Measurements from ENCODE around the gene GPC6.

GRCh38 chr13:93640452-93640851 is 413.8 kb downstream of the GPC6 start:
- TF ChIP-seq CTCF (IDR thresholded peaks at IDR 0.05 in 2 of 3, conservative IDR thresholded peaks at IDR 0.05 in 1 of 3; ENCODE audit: insufficient read depth in 2 of 3, low read depth in 1 of 3, low read length in 3 of 3): no peak
- TF ChIP-seq, protein P1, sequence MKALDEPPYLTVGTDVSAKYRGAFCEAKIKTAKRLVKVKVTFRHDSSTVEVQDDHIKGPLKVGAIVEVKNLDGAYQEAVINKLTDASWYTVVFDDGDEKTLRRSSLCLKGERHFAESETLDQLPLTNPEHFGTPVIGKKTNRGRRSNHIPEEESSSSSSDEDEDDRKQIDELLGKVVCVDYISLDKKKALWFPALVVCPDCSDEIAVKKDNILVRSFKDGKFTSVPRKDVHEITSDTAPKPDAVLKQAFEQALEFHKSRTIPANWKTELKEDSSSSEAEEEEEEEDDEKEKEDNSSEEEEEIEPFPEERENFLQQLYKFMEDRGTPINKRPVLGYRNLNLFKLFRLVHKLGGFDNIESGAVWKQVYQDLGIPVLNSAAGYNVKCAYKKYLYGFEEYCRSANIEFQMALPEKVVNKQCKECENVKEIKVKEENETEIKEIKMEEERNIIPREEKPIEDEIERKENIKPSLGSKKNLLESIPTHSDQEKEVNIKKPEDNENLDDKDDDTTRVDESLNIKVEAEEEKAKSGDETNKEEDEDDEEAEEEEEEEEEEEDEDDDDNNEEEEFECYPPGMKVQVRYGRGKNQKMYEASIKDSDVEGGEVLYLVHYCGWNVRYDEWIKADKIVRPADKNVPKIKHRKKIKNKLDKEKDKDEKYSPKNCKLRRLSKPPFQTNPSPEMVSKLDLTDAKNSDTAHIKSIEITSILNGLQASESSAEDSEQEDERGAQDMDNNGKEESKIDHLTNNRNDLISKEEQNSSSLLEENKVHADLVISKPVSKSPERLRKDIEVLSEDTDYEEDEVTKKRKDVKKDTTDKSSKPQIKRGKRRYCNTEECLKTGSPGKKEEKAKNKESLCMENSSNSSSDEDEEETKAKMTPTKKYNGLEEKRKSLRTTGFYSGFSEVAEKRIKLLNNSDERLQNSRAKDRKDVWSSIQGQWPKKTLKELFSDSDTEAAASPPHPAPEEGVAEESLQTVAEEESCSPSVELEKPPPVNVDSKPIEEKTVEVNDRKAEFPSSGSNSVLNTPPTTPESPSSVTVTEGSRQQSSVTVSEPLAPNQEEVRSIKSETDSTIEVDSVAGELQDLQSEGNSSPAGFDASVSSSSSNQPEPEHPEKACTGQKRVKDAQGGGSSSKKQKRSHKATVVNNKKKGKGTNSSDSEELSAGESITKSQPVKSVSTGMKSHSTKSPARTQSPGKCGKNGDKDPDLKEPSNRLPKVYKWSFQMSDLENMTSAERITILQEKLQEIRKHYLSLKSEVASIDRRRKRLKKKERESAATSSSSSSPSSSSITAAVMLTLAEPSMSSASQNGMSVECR (CRISPR knock-in tag; IDR thresholded peaks at IDR 0.05): no peak
- no peak for TF ChIP-seq SREBF2 (CRISPR knock-in tag; IDR thresholded peaks at IDR 0.05)
- no peak for TF ChIP-seq EP300 (IDR thresholded peaks at IDR 0.05; ENCODE audit: low read length)
- no peak for TF ChIP-seq ARID2 (IDR thresholded peaks at IDR 0.05)
- no peak for TF ChIP-seq MTA3 (IDR thresholded peaks at IDR 0.05; ENCODE audit: borderline replicate concordance)
- TF ChIP-seq, protein P2, sequence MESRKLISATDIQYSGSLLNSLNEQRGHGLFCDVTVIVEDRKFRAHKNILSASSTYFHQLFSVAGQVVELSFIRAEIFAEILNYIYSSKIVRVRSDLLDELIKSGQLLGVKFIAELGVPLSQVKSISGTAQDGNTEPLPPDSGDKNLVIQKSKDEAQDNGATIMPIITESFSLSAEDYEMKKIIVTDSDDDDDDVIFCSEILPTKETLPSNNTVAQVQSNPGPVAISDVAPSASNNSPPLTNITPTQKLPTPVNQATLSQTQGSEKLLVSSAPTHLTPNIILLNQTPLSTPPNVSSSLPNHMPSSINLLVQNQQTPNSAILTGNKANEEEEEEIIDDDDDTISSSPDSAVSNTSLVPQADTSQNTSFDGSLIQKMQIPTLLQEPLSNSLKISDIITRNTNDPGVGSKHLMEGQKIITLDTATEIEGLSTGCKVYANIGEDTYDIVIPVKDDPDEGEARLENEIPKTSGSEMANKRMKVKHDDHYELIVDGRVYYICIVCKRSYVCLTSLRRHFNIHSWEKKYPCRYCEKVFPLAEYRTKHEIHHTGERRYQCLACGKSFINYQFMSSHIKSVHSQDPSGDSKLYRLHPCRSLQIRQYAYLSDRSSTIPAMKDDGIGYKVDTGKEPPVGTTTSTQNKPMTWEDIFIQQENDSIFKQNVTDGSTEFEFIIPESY (CRISPR knock-in tag; IDR thresholded peaks at IDR 0.05): no peak
- no peak for TF ChIP-seq ATF1 (CRISPR knock-in tag; IDR thresholded peaks at IDR 0.05)
- TF ChIP-seq ATF1 (tag; IDR thresholded peaks at IDR 0.05): no peak
- no peak for TF ChIP-seq ARNT (IDR thresholded peaks at IDR 0.05)
- TF ChIP-seq NCOA1 (IDR thresholded peaks at IDR 0.05; ENCODE audit: low read depth): no peak
